Cardiac fibroblast (primary cell): ENCODE data around the gene GNAI3.
"Not testable (repeated sequence)": the region's sequence is repeated elsewhere in the genome, so short reads cannot be mapped to it uniquely, and the experiment has no call there.

Experiments
- DNase-seq, 2 donors: peaks; one replicate each; pipeline versions ENCODE4 v3.0.0 to v3.0.0-alpha.2; 2010; ENCODE audit warnings: low read depth in 2 of 2
- H3K4me3 ChIP-seq, 2 donors: replicated peaks in 1 of 2; 1 replicate in 1 of 2; 2 replicates in 1 of 2; pipeline ENCODE4 v1.5.1; 2011; ENCODE audit warnings: low read depth in 2 of 2, low read length in 2 of 2, mild to moderate bottlenecking in 2 of 2, moderate library complexity in 1 of 2
- TF ChIP-seq, protein P1 (sequence below): IDR thresholded peaks from one replicate; pipeline ENCODE4 v1.5.1; 2011; ENCODE audit warnings: low read depth, mild to moderate bottlenecking, low read length, inconsistent platforms

Gene GNAI3

DNA sequence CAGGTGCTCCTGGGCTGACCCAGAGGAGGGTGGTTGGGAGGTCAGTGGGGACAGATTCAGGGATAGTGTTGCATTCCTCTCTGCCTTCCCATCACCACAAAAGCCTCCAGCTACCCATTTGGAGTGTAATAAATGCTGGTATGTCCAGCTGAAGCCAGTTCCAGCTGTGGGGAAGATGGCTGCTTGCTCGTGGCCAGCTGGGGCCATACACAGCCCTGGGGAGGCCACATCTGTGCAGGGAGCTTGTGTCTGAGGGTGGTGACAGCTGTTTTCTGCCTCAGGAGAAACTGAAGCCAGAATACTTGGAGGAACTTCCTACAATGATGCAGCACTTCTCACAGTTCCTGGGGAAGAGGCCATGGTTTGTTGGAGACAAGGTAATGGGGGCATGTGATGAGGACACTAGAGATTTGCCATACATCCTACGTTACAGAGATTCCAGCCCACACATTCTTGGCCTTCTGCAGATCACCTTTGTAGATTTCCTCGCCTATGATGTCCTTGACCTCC is 110.2 kb downstream of the GNAI3 start:
- H3K4me3 ChIP-seq, result no peak overlapping the region
- DNase-seq, result no peak

DNA sequence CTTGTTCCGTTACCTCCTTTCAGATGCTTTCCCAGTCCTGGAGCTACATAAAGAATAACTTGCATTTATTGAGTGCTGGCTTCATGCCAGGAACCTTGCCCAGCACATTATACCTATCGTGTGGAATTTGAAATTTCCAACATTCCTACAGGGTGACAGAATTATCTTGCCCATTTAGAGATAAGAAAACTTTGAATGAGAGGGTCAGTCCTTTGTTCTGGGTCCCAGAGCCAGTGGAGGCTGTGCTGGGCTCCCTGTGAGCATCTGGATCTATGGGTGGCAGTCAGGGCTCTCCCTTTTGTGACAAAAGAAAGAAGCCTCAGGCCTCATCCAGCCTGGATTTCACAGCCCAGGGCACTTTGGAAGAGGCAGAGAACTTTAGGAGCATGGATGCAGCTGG is 110.7 kb downstream of the GNAI3 start:
- TF ChIP-seq, protein P1, sequence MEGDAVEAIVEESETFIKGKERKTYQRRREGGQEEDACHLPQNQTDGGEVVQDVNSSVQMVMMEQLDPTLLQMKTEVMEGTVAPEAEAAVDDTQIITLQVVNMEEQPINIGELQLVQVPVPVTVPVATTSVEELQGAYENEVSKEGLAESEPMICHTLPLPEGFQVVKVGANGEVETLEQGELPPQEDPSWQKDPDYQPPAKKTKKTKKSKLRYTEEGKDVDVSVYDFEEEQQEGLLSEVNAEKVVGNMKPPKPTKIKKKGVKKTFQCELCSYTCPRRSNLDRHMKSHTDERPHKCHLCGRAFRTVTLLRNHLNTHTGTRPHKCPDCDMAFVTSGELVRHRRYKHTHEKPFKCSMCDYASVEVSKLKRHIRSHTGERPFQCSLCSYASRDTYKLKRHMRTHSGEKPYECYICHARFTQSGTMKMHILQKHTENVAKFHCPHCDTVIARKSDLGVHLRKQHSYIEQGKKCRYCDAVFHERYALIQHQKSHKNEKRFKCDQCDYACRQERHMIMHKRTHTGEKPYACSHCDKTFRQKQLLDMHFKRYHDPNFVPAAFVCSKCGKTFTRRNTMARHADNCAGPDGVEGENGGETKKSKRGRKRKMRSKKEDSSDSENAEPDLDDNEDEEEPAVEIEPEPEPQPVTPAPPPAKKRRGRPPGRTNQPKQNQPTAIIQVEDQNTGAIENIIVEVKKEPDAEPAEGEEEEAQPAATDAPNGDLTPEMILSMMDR, result no peak

More for the DNA sequence above, 110.2 kb downstream of the GNAI3 start:
- TF ChIP-seq, protein P1, result no peak

DNA sequence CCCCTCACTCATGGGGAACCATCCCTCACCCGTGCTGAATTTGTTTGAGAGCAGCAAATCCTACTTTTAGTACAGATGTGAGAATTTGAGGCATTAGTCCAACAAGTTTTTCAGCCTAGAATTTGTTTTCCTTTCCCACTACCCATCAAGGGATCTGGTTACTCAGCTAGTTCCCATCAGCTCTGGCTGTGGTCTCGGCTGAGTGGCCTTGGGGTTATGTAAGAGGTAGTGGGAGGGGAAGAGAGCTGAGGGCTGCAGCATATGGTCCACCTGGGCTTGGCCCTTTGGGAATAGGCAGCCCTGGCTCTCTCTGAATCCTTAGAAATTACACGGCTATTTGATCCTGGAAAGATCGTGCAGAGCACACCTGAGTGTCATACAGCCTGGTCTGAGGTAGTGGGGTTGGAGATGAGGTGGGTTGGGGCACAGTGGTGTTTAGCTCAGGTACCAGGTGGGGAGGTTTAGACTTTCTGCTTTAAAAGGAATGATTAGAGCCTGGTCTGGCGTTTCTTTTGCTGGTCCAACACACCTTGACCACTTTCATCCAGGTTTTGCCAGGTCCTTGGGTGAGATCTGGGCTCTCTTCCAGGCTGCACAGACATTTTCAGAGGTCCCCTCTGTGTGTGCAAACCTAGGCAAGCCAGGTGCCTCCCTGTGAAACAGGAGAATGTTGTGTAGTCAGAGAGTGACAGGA is 111.7 kb downstream of the GNAI3 start:
- no peak overlapping the region for H3K4me3 ChIP-seq
- TF ChIP-seq, protein P1, result no peak
- no peak for DNase-seq

More for the DNA sequence above, 110.7 kb downstream of the GNAI3 start:
- no peak overlapping the region for H3K4me3 ChIP-seq
- DNase-seq, result no peak

DNA sequence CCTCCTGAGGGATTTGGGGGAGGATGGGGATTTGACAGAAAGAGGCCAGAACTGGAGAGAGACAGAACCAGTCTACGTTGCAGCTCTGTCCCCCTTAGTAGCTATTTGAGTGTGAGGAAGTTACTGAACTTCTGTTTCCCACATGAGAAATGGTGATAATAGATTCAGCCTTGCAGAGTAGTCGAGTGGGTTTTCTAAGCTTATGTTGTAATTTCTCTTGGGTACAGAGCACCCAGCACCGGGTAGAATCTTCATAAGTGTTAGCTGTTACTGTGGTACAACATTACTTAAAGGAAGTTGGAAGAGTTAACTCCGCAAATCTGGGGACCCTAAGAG is 112.2 kb downstream of the GNAI3 start:
- DNase-seq, H3K4me3 ChIP-seq: not testable (repeated sequence)

DNA sequence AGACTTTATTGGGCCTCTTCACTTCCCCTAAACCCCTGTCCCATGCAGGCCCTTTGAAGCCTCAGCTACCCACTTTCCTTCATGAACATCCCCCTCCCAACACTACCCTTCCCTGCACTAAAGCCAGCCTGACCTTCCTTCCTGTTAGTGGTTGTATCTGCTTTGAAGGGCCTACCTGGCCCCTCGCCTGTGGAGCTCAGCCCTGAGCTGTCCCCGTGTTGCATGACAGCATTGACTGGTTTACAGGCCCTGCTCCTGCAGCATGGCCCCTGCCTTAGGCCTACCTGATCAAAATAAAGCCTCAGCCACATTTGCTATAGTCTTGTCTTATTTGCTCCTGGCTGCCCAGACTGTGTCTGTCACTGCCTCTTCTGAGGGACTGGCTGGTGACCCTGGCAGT is 113.0 kb downstream of the GNAI3 start:
- no peak overlapping the region for H3K4me3 ChIP-seq
- no peak for DNase-seq
- TF ChIP-seq, protein P1, result no peak

DNA sequence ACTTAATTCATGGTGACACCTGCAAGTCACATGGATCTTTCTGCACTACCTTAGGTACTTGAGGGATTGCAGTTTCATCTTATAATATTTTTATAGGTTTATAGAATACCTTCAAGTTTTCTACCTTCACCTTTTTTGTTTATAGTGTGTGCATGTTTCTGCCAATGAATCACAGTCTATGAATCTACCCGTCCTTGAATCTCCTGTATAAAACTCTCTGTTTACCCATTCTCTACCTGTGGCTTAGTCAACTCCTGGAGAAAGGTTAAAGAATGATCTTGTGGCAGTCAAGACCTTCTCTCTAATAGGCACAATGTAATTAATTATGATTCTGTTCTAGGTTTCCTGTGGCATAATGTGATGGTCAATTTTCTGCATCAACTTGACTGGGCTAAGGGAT is 116.3 kb downstream of the GNAI3 start:
- DNase-seq, result no peak

DNA sequence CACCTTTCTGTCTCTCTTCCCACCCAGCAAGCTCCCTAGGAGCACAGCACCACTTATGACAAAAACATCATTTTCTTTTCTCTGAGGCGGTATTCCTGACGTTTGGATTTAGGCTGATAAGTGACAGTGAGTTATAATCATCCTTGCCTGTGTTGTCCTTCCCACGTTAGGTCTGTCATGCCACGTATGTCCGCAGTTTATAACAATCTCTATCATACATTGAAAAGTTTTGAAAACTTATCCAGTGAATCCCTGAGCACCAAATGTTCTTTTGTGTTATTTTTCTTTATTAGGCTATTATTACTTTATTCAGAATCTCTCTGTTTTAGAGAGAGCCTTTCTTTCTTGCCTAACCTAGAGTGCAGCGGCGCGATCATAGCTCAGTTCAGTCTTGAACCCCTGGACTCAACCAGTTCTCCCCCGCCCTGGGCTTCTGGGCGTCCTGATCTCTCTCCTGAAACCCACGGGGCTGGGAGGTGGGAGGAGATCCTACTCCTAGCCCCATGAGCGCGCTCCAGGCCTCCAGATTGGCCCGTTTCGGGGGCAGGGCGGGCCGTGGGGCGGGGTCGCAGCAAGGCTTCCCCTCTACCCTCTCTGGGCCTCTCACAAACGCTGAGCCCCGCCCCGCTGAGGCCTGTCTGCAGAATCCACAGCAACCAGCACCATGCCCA is 119.2 kb downstream of the GNAI3 start, which contains the start of gene GSTM2:
TSS of gene GSTM2 (plus strand) at position 606 of the 671 bp plus-strand sequence. CDS start at position 665, 59 bp downstream.
- H3K4me3 ChIP-seq, result peak within 1 kb of the TSS; percentile 56 to 57
- TF ChIP-seq, protein P1, result no peak

More for the DNA sequence above, 116.3 kb downstream of the GNAI3 start:
- TF ChIP-seq, protein P1, result no peak
- no peak overlapping the region for H3K4me3 ChIP-seq

More for the DNA sequence above, 119.2 kb downstream of the GNAI3 start, which contains the start of gene GSTM2:
- DNase-seq, result peak; percentile 77 to 92
